Nephron progenitor cell (in vitro differentiated cells): Measurements from ENCODE around the gene PITPNB.

Source experiments
- DNase-seq: peaks from one replicate; pipeline ENCODE4 v3.0.0; 2021
- H3K27ac Mint-ChIP-seq: 2 replicates; pipeline ENCODE4 v1.8.0; 2021; ENCODE audit warnings: mild to moderate bottlenecking, moderate library complexity, mixed read lengths
- H3K27me3 Mint-ChIP-seq: 2 replicates; pipeline ENCODE4 v1.8.0; 2021; ENCODE audit warnings: mild to moderate bottlenecking, low read depth, mixed read lengths; ENCODE audit not compliant: poor library complexity
- H3K36me3 Mint-ChIP-seq: 2 replicates; pipeline ENCODE4 v1.8.0; 2021; ENCODE audit warnings: low read depth, mixed read lengths
- H3K4me1 Mint-ChIP-seq: 2 replicates; pipeline ENCODE4 v1.8.0; 2021; ENCODE audit warnings: mixed read lengths
- H3K4me3 Mint-ChIP-seq: 2 replicates; pipeline ENCODE4 v1.8.0; 2021; ENCODE audit warnings: mild to moderate bottlenecking, moderate library complexity, mixed read lengths
- H3K9me3 Mint-ChIP-seq: 2 replicates; pipeline ENCODE4 v1.8.0; 2021; ENCODE audit warnings: mild to moderate bottlenecking, moderate library complexity, mixed read lengths
- TF ChIP-seq, protein P1 (sequence below): fragments of 200-600 bp; sonication (generic); IDR thresholded peaks from 2 replicates; pipeline ENCODE4 v1.5.0; 2021; ENCODE audit warnings: antibody characterized with exemption

Gene PITPNB

DNA sequence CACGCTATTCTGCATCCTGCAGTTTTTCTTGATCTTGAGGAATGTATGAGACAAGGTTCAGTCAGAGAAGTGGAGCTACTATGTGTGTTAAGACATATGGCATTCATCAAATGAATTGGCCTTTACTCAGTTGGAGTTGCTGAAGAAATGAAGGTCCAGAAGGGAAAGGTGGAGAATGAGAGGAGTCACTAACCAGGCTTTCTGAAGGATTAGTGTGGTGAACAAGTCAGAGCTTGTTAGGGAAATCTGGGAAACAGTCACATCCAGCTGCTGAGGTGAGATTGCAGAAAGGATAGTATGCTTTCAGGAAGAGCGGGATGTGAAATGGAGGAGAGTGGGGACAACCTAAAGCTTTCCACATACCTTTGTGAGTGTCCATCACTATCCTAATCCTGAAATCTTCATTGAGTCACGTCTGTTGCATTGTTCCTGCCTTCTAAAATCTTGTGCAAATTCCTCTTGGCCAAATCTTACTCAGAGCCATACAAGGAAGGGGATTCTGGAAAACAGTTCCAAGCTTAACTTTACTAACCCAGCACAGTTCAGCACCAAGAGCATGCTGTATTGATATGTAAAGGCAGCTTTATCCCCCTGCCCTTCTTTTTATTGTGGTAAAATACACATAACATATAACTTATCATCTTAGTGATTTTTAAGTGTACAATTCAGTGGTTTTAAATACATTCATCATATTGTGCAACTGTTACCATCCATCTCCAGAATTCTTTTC, 11.4 kb upstream of the PITPNB start:
- Mint-ChIP-seq H3K4me1 (no peaks in the 10 kb centered on the region), H3K4me3 (no peak overlapping the region), H3K36me3 (peaks cover 48% of the 10 kb centered on the region), H3K27ac (no peak overlapping the region), H3K27me3 (no peaks in the 10 kb centered on the region), H3K9me3 (peaks cover 15% of the 10 kb centered on the region)
- no peak for DNase-seq
- TF ChIP-seq, protein P1, sequence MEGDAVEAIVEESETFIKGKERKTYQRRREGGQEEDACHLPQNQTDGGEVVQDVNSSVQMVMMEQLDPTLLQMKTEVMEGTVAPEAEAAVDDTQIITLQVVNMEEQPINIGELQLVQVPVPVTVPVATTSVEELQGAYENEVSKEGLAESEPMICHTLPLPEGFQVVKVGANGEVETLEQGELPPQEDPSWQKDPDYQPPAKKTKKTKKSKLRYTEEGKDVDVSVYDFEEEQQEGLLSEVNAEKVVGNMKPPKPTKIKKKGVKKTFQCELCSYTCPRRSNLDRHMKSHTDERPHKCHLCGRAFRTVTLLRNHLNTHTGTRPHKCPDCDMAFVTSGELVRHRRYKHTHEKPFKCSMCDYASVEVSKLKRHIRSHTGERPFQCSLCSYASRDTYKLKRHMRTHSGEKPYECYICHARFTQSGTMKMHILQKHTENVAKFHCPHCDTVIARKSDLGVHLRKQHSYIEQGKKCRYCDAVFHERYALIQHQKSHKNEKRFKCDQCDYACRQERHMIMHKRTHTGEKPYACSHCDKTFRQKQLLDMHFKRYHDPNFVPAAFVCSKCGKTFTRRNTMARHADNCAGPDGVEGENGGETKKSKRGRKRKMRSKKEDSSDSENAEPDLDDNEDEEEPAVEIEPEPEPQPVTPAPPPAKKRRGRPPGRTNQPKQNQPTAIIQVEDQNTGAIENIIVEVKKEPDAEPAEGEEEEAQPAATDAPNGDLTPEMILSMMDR = no peak

DNA sequence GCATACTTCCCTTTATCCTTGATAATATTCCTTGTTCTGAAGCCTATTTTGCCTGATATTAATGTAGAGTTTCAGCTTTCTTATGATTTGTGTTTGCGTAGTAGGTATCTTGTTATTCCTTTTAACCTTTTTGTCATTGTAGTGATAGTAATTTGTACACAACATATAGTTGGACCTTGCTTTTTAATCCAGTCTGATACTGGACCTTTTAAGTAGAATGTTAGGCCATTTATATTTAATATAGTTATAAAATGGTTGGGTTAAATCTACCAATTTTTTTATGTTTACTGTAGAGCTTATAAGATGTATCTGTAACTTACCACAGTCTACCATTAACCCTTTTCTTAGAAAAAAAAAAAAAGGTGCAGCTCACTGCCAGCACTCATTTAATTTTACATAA, 8.6 kb upstream of the PITPNB start:
- H3K4me3 Mint-ChIP-seq = no peak overlapping the region
- no peaks in the 10 kb centered on the region for H3K27me3 Mint-ChIP-seq
- H3K9me3 Mint-ChIP-seq = peaks cover 19% of the 10 kb centered on the region
- peaks cover 50% of the 10 kb centered on the region for H3K36me3 Mint-ChIP-seq
- DNase-seq = no peak
- TF ChIP-seq, protein P1 = no peak
- H3K27ac Mint-ChIP-seq = no peak overlapping the region
- H3K4me1 Mint-ChIP-seq = no peaks in the 10 kb centered on the region

DNA sequence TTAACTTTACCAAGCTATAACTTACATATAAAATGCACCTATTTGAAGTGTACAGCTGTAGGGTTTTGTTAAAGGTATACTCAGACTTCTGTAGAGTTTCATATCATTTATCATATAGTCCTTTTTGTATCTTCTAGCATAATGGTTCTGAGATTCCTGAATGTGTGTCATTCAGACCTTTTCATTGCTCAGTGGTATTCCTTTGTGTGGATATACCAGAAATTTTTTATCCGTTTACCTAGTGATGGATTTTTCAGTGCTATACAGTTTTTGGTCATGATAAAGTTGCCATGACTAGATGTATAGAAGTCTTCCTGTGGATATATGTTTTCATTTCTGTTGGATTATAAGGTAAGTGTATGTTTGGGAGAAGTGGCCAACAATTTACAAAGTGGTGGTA, 6.3 kb upstream of the PITPNB start:
- H3K36me3 Mint-ChIP-seq = peaks cover 60% of the 10 kb centered on the region
- DNase-seq = no peak

DNA sequence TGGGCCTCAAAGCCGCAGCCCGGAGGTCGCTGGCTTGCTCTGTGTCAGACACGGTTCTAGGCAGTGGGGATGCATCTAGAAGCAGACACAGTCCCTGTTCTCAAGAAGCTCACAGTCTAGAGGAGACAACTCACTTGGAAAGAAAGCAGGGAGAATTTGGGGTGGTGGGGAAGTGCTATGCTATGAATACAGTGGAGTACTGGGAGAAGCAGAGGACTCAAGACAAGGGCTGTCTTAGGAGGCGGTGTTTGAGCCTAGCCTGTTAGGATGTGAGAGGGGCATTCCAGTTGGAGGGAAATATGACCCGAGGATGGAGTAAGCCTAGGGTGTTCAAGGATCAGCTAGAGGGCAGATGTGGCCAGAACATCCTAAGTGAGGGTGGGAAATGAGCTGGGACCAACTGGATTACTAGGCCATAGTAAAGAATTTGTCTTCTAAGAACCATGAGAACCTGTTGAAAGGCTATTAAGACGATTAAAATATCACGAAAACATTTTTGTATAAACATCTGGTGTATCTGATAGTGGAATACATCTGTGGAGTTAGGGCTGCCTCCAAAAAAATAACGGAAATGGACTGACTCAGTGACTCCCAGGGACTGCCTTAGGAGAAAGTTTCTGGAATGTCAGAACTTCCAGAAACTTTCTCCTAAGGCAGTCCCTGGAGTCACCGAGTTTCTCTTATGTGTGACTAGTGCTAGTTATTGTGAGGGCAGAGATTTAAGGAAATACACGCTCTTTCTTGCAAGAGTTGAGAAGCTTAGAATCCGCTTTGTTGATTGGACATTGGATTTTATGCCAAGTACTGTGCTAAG, 1.1 kb upstream of the PITPNB start:
- peak; percentile 48 for DNase-seq
- Mint-ChIP-seq H3K9me3 (peaks cover 5% of the 10 kb centered on the region), H3K4me3 (peak overlapping the region; percentile 86), H3K36me3 (peaks cover 36% of the 10 kb centered on the region), H3K4me1 (peaks cover 54% of the 10 kb centered on the region), H3K27me3 (peaks cover 3% of the 10 kb centered on the region), H3K27ac (peak overlapping the region; percentile 99)
- TF ChIP-seq, protein P1 = no peak

More for the DNA sequence above, 6.3 kb upstream of the PITPNB start:
- peaks cover 18% of the 10 kb centered on the region for H3K4me1 Mint-ChIP-seq
- no peaks in the 10 kb centered on the region for H3K27me3 Mint-ChIP-seq
- no peak overlapping the region for H3K4me3 Mint-ChIP-seq
- peaks cover 19% of the 10 kb centered on the region for H3K9me3 Mint-ChIP-seq
- TF ChIP-seq, protein P1 = no peak
- no peak overlapping the region for H3K27ac Mint-ChIP-seq

DNA sequence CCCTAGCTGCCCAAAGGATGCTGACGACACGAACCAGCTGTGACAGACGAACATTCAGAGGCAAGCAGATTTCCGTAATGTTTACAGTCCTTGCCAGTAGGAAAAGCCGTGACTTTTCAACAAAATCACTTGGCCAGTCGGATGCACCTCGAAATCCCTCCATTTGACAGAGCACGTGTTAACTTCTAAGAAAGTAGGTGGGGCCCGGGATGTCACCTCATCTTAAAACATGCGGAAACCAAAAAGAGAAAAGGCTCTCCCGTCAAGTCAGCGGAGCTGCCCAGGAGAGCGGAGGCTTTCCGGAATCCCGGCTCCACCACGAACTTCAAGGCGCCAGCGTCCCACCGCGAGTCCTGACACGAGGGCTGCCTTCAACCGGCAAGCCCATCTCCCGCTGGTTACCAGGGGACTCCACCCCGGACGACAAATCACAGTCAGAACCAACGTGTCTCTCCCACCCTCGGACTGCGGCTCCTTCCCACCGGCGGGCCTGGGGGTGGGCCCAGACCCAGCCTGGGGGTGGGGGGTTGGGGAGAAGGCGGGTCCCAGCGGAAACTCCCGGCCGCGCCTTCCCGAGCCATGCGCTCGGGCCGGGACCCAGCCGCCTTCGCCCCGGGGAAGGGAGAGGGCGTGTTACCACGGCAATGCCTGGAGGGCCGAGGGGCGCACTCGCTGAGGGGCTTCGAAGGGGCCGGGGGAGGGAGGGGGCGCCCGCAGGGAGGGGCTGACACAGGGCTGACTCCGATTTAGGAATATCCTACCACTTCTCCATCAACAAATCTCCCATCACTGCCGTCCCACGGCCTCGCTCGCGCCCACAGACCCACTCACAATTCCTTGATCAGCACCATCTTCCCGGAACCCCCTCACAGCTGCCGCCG, 475 bp downstream of the PITPNB start:
- DNase-seq = peak; percentile 70
- Mint-ChIP-seq H3K4me1 (peaks cover 68% of the 10 kb centered on the region), H3K27me3 (peaks cover 3% of the 10 kb centered on the region), H3K27ac (peak overlapping the region; percentile 99), H3K36me3 (peaks cover 21% of the 10 kb centered on the region), H3K9me3 (peaks cover 5% of the 10 kb centered on the region), H3K4me3 (peak overlapping the region; percentile 86)
- TF ChIP-seq, protein P1 = no peak
